Stimulated activated naive B cell treated with anti-CD40 and anti-IgM and Interleukin-4, amounts not matched to agents 10 μg/mL and 1 μg/mL and 100 μg/mL, for 72 hours (primary cell): ENCODE results near the gene LRBA.

Source experiments
- ATAC-seq, 2 donors: fragments of 150-1000 bp; cut with Tn5 transposase; replicated peaks; 2 replicates each; pipeline ENCODE4 v1.10.0; 2021; ENCODE audit warnings: moderate library complexity in 1 of 2
- DNase-seq: peaks from one replicate; pipeline ENCODE4 v3.0.0; 2021
- H3K27ac Mint-ChIP-seq: one replicate; pipeline ENCODE4 v1.8.0; 2022; ENCODE audit warnings: mild to moderate bottlenecking, mixed read lengths
- H3K27me3 Mint-ChIP-seq, 2 donors: one replicate each; pipeline ENCODE4 v1.8.0; 2022; ENCODE audit warnings: mixed read lengths in 2 of 2
- H3K36me3 Mint-ChIP-seq, 2 donors: one replicate each; pipeline ENCODE4 v1.8.0; 2022; ENCODE audit warnings: mixed read lengths in 2 of 2, mild to moderate bottlenecking in 1 of 2
- H3K4me1 Mint-ChIP-seq, 2 donors: one replicate each; pipeline ENCODE4 v1.8.0; 2022; ENCODE audit warnings: mixed read lengths in 2 of 2, mild to moderate bottlenecking in 1 of 2
- H3K4me3 Mint-ChIP-seq, 2 donors: one replicate each; pipeline ENCODE4 v1.8.0; 2022; ENCODE audit warnings: mild to moderate bottlenecking in 2 of 2, mixed read lengths in 2 of 2, moderate library complexity in 1 of 2
- H3K9me3 Mint-ChIP-seq, 2 donors: one replicate each; pipeline ENCODE4 v1.8.0; 2022; ENCODE audit warnings: mixed read lengths in 2 of 2, mild to moderate bottlenecking in 1 of 2

Gene LRBA

DNA sequence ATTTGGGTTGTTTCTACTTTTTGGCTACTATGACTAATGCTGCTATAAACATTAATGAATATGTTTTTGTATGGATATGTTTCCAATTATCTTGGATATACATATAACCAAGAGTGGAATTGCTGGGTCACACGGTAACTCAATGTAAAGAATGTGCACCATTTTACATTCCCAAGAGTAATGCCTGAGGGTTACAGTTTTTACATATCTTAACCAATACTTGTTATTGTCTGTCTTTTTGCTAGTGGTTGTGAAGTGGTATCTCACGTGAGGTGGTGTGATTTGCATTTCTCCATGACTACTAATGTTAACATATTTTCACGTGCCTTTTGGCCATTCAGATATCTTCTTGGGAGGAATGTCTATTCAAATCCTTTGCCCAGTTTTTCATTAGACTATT is 633.5 kb downstream of the LRBA start:
- peaks cover 8 to 9% of the 10 kb centered on the region in 2 donors for H3K36me3 Mint-ChIP-seq
- H3K27me3 Mint-ChIP-seq, result no peaks in the 10 kb centered on the region
- DNase-seq (no peak), ATAC-seq (no peak)
- no peak overlapping the region for H3K27ac Mint-ChIP-seq
- no peaks in the 10 kb centered on the region for H3K4me1 Mint-ChIP-seq
- H3K4me3 Mint-ChIP-seq, result no peak overlapping the region
- no peaks in the 10 kb centered on the region for H3K9me3 Mint-ChIP-seq

DNA sequence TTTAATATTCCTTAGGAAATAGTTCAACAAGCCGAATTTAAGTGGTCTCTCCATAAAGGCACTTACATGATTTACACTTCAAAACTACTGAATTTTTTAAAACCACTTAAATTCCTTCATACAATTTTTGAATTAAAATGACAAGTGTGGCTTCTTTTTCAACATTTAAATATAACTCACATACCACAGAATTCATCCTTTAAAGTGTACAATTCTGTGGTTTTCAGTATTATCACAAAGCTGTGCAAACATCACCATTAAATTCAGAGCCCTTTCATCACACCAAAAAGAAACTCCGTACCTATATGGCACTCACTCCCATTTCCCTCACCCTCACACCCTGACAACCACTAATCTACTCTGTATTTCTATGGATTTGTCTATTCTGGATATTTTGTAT is 634.0 kb downstream of the LRBA start:
- peaks cover 6% of the 10 kb centered on the region in 2 donors for H3K36me3 Mint-ChIP-seq
- no peaks in the 10 kb centered on the region for H3K27me3 Mint-ChIP-seq
- ATAC-seq, result no peak
- H3K9me3 Mint-ChIP-seq, result no peaks in the 10 kb centered on the region
- DNase-seq, result no peak
- H3K4me3 Mint-ChIP-seq, result no peak overlapping the region
- no peaks in the 10 kb centered on the region for H3K4me1 Mint-ChIP-seq
- H3K27ac Mint-ChIP-seq, result no peak overlapping the region

DNA sequence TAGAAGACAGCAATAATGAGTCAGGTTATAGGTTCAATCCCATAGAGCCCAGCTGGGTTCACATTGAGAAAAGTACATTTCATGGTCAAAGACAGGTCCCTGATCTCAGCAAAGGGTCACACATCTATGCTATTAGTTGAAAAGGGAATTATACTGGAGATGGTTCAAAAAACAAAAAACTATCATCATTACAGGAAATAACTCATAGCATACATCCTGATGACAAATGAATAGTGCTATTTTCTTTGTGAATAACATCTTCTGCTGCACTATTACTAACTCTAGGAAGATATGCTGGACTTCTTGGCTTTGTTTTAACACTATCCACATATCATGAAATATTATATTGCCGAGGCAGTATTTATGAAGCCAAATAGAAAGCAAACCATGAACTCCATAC is 635.6 kb downstream of the LRBA start:
- no peak for DNase-seq

DNA sequence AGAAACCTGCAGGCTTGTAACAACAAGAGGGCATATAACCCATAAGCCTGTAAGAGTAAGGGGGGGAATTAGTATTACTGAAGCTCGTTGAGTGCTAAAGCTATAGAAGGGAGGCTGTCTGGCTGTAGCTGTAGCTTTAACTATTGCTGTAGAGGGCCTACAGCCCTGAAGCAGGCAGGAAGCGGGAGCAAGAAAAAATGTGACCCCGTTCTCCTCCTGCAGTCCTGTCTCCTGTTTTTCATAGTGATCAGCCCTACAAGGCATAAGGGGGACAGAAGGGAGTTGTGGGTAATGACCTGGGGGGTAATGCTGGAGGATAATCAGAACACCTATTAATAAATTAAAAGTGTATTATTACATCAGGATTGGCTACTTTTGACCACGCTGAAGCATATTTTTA is 640.1 kb downstream of the LRBA start:
- Mint-ChIP-seq H3K9me3 (no peaks in the 10 kb centered on the region), H3K27ac (no peak overlapping the region), H3K4me1 (no peaks in the 10 kb centered on the region), H3K4me3 (no peak overlapping the region), H3K27me3 (no peaks in the 10 kb centered on the region), H3K36me3 (peaks cover 14 to 27% of the 10 kb centered on the region in 2 donors)
- ATAC-seq (no peak), DNase-seq (no peak)

More for the DNA sequence above, 635.6 kb downstream of the LRBA start:
- H3K9me3 Mint-ChIP-seq, result no peaks in the 10 kb centered on the region
- H3K4me1 Mint-ChIP-seq, result no peaks in the 10 kb centered on the region
- H3K36me3 Mint-ChIP-seq, result peaks cover 6 to 14% of the 10 kb centered on the region in 2 donors
- H3K27ac Mint-ChIP-seq, result no peak overlapping the region
- no peak for ATAC-seq
- H3K4me3 Mint-ChIP-seq, result no peak overlapping the region
- no peaks in the 10 kb centered on the region for H3K27me3 Mint-ChIP-seq

DNA sequence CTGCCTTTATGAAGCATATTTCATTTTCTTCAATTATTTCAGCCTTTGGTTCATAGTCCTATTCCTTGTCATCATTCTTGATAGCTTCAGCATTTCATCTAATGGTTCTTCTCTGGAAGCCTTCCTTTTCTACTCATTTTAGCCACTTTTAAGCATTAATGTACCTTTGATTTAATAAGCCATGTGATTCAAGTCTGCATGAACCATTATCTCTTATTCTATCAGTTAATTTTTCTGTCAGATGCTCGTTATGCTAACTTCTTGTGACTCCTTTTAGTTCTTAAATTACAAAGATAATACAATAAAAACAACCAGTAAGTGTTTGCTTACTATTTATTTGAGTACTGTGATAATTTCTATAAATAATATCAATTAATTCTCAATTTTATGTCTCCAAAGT is 643.2 kb downstream of the LRBA start:
- no peak for DNase-seq
- Mint-ChIP-seq H3K4me1 (no peaks in the 10 kb centered on the region), H3K36me3 (peaks cover 11 to 23% of the 10 kb centered on the region in 2 donors), H3K27me3 (no peaks in the 10 kb centered on the region), H3K4me3 (no peak overlapping the region), H3K27ac (no peak overlapping the region), H3K9me3 (no peaks in the 10 kb centered on the region)
- ATAC-seq, result no peak

DNA sequence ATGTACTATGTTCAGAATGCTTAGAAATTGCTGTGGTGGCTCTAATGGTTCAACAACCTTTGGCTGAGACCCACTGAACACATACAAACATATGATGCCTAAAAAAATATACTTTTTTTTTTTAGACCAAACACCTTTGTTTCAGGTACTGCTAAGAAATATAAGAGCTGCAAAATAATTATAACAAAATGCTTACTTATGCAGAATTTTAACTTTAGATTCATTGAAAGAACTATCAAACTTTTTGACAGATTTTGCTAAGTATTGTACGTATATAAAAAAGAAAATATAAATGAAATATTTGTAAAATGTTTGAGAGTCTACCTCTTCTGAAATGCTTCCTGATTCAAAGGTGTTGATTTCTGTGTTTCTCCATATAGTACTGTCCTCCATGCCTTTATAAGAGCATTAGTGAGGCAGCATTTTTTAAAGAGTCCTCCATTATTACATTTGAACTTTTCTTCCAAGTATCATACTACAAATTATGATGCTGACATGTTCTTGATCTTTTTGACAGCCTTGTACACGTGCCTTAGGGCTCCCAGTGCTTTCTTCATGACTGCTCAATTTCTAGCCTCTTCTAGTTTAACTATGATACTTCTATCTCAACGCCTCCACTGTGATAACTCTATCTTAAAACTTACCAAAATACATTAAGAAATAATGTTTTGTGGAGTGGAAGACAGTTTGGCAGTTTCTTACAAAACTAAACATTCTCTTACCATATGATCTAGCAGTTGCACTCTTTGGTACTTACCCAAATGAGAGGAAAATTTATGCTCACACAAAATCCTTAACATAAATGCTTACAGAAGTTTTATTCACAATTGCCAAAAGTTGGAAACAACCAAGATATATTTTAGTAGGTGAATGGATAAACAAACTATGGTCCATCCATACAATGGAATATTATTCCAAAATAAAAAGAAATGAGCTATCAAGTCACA is 645.4 kb downstream of the LRBA start:
- Mint-ChIP-seq H3K4me3 (no peak overlapping the region), H3K9me3 (no peaks in the 10 kb centered on the region), H3K27me3 (no peaks in the 10 kb centered on the region), H3K36me3 (peaks cover 9 to 14% of the 10 kb centered on the region in 2 donors), H3K27ac (no peak overlapping the region), H3K4me1 (peaks cover 3 to 6% of the 10 kb centered on the region in 2 donors)
- no peak for ATAC-seq
- DNase-seq, result no peak

DNA sequence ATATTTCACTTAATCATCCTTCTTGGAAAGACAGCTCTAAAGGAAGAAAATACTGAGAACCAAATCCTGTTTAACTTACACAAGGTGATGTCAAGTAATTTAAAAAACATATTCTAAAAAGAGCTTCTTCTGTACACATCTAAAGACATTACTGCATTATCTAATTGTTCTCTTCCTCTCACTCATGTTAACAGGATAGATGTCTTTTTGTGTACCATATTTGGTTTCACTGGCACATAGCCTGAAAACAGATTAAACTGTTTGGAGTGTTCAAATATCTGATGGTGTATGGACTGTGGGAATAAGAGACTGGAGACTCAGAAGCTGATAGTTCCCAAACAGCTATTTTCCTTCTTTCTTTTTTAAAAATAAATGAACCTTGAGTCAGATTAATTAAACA is 646.4 kb downstream of the LRBA start:
- H3K4me1 Mint-ChIP-seq, result peaks cover 3 to 6% of the 10 kb centered on the region in 2 donors
- no peak overlapping the region for H3K4me3 Mint-ChIP-seq
- ATAC-seq (no peak), DNase-seq (no peak)
- H3K9me3 Mint-ChIP-seq, result no peaks in the 10 kb centered on the region
- H3K36me3 Mint-ChIP-seq, result peaks cover 5 to 6% of the 10 kb centered on the region in 2 donors
- H3K27ac Mint-ChIP-seq, result no peak overlapping the region
- no peaks in the 10 kb centered on the region for H3K27me3 Mint-ChIP-seq

DNA sequence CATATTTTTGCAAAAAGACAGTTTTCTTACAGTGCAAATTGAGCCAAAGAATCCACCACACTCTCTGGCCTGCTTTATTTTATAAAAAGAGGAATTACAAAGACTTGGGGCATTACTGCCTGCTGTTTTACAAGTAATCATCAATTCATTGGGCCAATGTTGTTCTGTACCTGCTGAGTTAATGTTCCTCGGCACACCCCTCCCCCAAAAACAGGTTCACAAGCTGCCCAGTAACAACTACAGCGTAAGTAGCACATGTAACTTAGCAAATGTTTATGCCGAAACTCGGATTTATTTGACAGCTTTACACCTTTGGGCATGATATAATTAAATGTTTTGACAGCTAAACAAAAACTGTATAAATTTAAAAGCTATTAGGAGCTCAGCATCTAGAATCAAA is 647.8 kb downstream of the LRBA start:
- DNase-seq, result no peak
- H3K4me1 Mint-ChIP-seq, result peaks cover 3 to 7% of the 10 kb centered on the region in 2 donors
- no peak for ATAC-seq
- H3K27ac Mint-ChIP-seq, result no peak overlapping the region
- no peak overlapping the region for H3K4me3 Mint-ChIP-seq
- peaks cover under 1 to 2% of the 10 kb centered on the region in 2 donors for H3K36me3 Mint-ChIP-seq
- no peaks in the 10 kb centered on the region for H3K9me3 Mint-ChIP-seq
- H3K27me3 Mint-ChIP-seq, result no peaks in the 10 kb centered on the region

DNA sequence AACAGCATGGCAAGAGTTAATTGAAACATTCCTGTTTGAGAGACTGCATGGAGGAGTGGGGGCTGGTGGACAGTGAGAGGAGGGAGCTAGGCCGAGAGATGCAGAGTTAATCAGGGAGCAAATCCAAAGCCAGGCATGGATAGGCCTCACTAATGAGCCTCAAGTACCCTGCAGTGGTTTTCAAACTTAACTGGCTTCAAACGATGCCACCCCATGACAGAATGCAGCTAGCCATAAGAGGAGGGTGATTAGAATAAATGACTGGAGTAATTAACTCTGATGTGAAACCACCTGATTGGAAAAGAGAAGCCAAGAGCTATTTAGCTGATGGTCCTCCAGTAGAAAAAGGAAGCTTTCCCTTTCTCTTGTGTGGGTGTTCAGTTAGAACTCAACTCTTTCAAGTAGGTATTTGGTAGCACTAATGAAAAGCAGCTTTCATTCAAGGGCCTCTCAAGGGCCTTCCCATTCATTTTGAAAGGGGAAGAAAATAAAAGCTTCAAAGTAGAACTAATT is 648.5 kb downstream of the LRBA start:
- Mint-ChIP-seq H3K9me3 (no peaks in the 10 kb centered on the region), H3K27me3 (no peaks in the 10 kb centered on the region), H3K4me3 (no peak overlapping the region), H3K27ac (no peak overlapping the region), H3K36me3 (peaks cover 4 to 6% of the 10 kb centered on the region in 2 donors), H3K4me1 (peaks cover 3 to 11% of the 10 kb centered on the region in 2 donors)
- no peak for DNase-seq
- ATAC-seq, result peak; percentile 87 to 89

DNA sequence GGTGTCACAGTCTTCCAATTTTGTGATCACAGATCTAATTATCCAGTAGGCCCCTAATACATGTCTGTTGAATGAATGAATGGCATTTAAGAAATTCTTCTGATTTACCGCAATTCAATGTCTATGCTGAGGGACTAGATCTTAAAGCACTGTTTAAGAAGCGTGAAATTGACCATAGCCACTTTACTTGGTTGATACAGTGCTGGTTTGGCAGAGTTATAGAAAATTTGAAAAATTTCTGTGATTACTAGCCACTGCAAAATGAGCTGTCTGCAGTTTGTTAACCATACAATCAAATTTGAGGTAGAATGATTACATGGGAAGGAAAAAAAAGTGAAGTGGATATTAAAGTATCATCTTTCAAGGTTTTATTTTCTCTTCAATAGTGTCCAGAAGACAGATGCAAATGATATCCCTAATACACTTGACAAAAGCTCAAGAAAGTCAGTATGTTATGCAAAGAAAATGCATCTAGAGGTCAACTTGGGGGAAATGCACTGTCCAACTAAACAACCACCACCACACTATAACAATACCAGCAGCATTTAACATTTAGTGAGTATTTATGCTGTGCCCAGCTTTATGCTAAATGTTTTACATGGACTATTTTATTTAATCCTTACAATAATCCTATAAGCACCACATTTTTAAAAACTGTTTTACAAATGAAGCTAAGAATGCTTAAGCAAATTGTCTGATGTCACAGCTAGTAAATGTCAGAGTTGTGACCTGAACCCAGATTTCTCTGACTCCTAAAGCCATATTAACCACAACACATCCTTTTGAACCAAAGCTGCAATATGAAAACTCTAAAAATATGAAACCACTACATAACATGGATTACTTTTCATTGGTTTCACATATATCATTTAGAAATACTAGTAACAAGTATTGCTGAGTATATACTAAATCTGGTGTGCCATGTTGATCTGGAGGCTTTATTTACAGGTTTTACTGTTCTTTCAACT is 651.1 kb downstream of the LRBA start:
- peaks cover 6 to 10% of the 10 kb centered on the region in 2 donors for H3K36me3 Mint-ChIP-seq
- DNase-seq (no peak), ATAC-seq (no peak)

DNA sequence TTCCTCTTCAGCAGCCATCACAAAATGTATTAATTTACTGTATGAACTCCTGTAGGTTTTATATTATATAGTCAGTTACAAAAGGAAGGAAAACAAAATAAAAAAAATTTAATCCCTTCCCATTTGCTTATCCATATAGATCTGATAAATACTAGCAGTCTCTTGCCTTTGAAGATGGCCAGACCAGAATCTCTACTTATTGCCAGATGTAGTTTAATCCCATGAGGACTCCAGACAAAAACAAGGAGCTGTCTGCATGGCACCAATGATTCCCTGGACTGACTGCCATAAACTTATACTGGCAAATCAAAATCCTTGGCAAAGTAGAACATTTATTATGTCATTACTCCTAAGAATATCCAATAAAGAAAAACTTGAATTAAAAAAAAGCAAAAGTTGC is 656.4 kb downstream of the LRBA start:
- H3K36me3 Mint-ChIP-seq, result peaks cover 6 to 10% of the 10 kb centered on the region in 2 donors
- H3K27ac Mint-ChIP-seq, result no peak overlapping the region
- DNase-seq, result no peak
- H3K4me3 Mint-ChIP-seq, result no peak overlapping the region
- peaks cover 1 to 5% of the 10 kb centered on the region in 2 donors for H3K4me1 Mint-ChIP-seq
- H3K27me3 Mint-ChIP-seq, result no peaks in the 10 kb centered on the region
- no peaks in the 10 kb centered on the region for H3K9me3 Mint-ChIP-seq
- no peak for ATAC-seq

More for the DNA sequence above, 651.1 kb downstream of the LRBA start:
- H3K9me3 Mint-ChIP-seq, result no peaks in the 10 kb centered on the region
- no peaks in the 10 kb centered on the region for H3K27me3 Mint-ChIP-seq
- no peak overlapping the region for H3K27ac Mint-ChIP-seq
- H3K4me3 Mint-ChIP-seq, result no peak overlapping the region
- peaks cover 5 to 11% of the 10 kb centered on the region in 2 donors for H3K4me1 Mint-ChIP-seq

DNA sequence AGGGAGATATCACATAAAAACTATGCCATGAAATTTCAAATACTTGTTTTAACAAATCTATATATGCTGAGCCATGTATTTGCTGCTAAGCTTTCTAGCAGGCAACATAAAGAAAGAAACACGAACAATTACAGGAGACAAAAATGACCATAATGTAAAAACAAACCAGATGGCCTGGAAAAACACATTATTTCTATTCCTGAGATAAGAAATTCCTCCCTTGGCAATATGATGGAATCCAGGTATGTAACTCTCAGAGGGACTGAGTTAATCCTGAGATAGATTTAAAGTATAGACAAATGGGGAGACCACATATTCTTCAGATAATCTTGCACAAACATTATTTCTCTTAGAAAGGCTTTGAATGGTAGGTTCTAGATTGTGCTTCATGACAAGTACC is 657.3 kb downstream of the LRBA start:
- Mint-ChIP-seq H3K4me1 (peaks cover 1 to 5% of the 10 kb centered on the region in 2 donors), H3K4me3 (no peak overlapping the region), H3K27ac (no peak overlapping the region), H3K36me3 (peaks cover 6 to 10% of the 10 kb centered on the region in 2 donors), H3K27me3 (no peaks in the 10 kb centered on the region), H3K9me3 (no peaks in the 10 kb centered on the region)
- ATAC-seq, result no peak
- no peak for DNase-seq

DNA sequence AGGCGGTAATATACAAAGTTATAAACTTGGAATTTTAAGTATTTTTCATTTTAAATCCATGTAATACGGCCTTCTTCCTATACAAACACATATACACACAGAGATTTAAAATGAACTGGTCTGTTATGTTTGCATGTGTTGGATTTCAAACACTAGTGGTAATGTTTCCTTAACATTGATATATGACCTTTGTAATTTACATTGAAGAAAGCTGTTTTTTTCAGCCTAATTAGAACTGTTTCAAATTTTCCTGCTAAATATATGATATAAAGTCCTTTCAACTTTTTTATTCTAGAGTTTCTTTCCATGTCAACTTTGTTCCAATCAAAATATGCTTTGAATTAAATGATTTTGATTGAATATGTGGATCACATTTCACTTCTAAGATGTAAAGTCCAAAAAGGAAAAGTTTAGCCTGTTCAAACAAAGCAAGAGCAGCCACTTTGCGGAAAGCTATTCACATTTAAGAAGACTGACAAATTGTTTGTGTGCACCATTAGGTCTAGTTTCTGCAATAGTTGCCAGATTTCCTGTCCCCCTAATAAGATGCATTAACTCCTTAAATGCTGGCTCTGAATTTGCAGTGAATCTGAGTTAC is 659.1 kb downstream of the LRBA start:
- Mint-ChIP-seq H3K9me3 (no peaks in the 10 kb centered on the region), H3K4me3 (no peak overlapping the region), H3K27ac (no peak overlapping the region), H3K27me3 (no peaks in the 10 kb centered on the region), H3K4me1 (peaks cover 0 to 1% of the 10 kb centered on the region in 2 donors), H3K36me3 (peaks cover 0 to 4% of the 10 kb centered on the region in 2 donors)
- ATAC-seq, result no peak
- no peak for DNase-seq

DNA sequence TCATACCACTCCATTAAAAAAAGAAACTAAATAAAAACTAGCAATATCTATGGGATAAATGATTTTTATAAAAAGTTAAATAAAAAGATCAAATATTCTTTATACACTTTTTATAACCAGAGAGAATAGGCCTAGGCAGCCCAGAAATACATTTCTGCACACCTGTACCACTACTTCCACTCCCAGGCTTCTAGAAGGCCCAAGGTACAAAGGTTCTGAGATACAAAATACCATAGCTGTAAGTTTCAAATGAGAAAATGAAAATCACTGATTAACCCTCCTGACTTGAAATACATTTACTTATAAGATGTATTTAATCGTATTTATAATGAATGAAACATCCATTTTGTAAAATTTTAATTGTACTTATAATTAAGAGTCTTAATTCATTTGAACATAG is 659.7 kb downstream of the LRBA start:
- peaks cover 0 to 4% of the 10 kb centered on the region in 2 donors for H3K36me3 Mint-ChIP-seq
- no peaks in the 10 kb centered on the region for H3K27me3 Mint-ChIP-seq
- DNase-seq (no peak), ATAC-seq (no peak)
- peaks cover 0 to 1% of the 10 kb centered on the region in 2 donors for H3K4me1 Mint-ChIP-seq
- no peak overlapping the region for H3K27ac Mint-ChIP-seq
- no peak overlapping the region for H3K4me3 Mint-ChIP-seq
- H3K9me3 Mint-ChIP-seq, result no peaks in the 10 kb centered on the region
